Activated CD4-positive, alpha-beta T cell treated with anti-CD3 and anti-CD28 coated beads, Interleukin-2, amount 50 U/mL, for 24 hours (primary cell): ENCODE measurements around the gene A4GALT.
"Not testable (repeated sequence)": the region's sequence is repeated elsewhere in the genome, so short reads cannot be mapped to it uniquely, and the experiment has no call there.

Experiments
- DNase-seq, 2 donors: peaks; one replicate each; pipeline ENCODE4 v3.0.0-alpha.2; 2020; ENCODE audit warnings: low read depth in 1 of 2, low spot score in 1 of 2

Gene A4GALT, protein sequence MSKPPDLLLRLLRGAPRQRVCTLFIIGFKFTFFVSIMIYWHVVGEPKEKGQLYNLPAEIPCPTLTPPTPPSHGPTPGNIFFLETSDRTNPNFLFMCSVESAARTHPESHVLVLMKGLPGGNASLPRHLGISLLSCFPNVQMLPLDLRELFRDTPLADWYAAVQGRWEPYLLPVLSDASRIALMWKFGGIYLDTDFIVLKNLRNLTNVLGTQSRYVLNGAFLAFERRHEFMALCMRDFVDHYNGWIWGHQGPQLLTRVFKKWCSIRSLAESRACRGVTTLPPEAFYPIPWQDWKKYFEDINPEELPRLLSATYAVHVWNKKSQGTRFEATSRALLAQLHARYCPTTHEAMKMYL

DNA sequence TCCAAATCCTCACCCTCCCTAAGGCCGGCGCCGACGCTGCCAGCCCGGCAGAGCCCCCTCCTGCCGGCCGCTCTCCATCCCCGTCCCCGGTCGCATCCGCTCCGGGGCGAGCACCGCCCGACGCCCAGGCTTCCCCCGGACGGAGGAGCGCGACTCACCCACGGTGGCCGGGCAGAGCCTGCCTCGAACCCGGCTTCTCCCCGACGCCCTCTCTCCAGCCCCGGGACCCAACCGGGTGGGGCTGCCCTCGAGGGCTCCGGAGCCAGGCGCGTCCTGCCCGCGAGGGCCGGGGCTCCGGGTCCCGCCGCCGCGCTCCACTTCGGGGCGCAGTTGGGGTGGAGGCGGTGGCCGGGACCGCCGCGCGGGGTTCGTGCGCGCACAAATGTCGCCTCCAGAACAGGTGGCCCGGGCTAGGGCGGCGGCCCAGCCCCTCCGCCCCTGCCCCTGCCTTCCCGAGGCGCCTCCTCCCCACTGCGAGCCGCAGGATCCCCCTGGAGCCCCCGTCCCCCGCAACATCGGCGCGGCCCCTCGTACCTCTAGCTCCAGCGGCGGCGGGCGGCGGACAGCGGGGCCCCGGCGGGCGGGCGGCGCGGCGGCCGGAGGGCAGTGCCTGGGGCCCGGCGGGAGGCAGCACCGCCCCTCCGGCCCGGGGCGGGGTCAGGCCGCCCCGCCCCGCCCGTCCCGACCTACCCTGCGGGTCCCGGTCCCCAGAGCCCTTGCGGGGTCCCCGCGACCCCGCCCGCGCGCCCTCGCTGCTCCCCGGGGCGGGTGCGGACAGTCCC, at the start of gene A4GALT:
TSS of gene A4GALT (minus strand) at position 608 of the 782 bp plus-strand sequence. CDS start 26,919 bp downstream, outside the sequence.
- DNase-seq = no peak

DNA sequence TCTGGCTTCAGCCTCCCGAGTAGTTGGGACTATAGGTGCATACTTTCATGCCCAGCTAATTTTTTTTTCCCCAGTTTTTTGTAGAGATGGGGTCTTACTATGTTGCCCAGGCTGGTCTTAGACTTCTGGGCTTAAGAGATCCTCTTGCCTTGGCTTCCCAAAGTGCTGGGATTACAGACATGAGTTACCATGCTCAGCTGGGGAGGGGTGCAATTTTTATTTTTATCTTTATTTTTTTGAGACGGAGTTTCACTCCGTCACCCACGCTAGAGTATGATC, 49.7 kb upstream of the A4GALT start:
- DNase-seq = no peak

DNA sequence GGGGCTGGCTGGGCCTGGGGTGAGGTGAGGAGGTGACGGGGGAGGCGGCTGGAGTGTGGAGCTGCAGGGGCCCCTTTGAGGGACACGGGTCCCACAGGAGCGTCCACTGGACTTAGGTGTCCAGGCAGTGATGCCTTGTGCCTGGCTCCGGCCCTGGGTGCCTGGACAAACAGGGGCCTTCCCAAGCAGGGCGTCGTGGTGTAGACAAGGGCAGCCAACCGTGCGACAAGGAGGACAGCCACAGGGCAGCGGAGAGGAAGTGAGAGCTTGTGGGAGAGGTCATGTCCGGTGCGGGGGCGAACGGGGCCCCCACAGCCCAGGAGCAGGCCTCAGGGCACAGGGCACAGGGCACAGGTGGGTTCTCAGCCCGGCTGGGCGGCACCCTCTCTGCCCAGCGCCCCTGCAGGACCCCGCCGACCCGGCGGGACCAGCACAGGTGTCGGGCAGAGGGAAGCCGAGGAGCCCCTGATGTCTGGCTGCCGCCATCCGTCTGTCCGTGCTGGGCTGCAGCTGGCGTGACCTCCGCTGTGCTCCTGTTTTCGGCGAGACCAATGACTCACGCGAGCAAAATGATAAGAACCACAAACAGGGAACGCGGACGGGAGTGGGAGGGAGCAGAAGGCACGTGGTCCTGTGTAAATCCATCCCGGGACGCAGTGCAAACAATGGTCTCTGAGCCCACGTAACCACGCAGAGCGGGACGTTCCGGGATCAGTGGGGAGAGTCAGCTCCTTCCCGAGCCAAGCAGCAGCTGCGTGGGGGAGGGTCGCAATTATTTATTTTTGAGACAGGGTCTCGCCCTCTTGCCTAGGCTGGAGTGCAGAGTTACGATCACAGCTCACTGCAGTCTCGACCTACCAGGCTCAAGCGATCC, 49.1 kb upstream of the A4GALT start:
- DNase-seq = no peak

DNA sequence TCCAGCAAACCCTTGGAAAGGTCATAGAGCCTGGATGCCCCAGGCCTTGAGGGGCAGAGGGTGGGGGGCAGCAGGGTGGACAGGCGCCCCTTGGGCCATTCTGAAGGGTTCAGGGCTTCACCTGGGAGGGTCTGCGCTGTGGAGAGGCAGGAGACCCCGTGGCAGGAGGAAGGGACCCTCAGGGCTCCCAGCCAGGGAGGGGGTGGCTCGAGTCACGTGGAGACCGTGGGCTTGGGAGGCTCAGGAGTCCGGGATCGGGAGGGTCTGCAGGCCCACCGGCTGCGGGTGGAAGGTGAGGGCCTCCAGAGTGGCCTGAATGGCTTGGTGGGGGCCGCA, 48.5 kb upstream of the A4GALT start:
- DNase-seq = no peak

DNA sequence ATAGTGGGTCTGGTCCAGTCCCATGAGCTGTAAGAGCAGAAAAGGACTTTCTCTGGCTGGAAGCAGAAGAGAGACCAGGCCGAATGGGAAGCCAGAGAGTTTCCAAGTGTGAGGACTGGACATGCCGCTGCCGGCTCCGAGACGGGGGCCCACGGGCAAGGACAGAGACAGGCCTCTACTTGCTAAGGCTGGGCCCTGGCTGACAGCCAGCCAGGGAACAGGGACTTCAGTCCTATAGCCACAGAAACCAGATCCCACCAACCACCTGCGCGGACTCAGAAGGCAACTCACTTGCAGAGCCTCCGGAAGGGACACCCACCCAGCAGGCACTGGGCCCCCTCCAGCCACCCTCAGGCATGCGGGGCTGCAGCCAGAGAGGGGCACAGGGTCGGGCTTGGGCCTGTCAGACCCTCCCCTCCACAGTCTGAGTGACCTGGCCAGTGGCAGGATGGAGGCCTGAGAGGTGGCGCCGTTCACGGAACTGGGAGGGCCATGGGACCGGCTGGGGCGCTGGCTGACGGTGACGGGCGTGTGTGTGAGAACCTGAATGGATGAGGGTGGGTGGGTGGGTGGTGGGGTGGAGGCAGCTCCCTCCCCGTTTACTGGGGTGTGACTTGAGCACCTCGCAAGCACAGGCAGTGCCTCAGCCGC, 47.8 kb upstream of the A4GALT start:
- no peak for DNase-seq

DNA sequence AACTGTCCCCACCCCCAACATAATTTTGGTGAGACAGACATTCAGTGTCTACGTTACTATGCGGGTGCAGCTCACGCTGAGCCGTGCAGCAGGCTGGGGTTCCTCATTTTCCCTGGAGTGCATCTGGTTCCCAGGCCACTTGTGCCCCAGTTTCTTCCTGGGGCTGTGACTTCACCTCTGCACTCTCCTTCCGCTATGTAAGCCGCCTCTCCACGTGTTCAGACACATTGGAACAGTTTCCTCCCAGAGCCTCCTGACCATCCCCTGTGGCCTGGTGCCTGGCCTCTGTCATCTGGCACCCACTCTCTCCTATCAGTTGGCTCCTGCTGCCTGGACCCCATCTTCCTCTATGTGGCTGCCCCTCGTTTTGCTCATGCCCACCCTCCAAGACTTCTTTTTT, 46.2 kb upstream of the A4GALT start:
- DNase-seq = no peak

DNA sequence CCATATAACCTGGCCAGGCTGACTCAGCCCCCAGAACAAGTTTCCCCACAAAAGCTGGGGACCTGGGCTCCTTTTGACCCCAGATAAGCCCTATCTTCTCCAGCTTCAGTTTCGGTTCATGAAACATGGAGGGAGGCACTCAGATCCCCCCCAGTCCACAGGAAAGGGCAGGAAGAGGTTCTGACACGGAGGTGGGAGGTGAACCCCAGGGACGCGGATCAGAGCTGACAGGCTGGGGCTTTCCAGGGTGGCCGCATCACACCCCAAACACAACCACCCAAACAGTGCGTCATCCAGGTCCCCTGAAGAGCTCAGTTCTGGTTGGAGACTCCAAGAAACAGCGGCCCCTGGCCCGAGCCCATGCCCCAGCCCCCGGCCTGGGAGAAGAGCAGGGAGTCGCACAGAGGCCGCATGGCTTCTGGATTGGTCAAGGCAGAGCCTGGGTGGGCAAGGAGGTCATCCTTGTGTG, 44.3 kb upstream of the A4GALT start:
- DNase-seq = no peak

DNA sequence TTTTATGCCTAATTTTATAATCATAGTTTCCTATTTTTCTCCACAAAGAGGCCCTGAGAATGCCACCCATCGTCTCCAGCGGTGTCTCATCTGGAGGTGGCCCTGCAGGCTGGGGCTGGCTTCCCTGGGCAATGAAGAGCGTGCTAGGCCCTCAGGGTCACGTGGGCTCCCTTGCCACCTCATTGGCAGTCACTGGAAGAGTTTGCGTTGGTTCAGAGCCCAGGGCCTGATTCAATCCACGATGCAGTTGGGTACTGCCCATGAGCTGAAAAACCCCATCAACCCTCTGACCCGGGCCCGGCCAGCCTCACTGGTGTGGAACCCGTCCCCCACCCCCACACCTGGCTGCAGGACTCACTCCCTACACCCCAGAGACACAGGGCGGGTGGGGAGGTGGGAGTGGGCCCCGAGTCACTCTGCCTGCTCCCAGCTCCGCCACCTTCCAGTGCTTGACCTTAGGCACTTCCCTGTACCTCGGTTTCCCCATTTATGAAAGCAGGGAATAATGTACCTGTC, 43.4 kb upstream of the A4GALT start:
- no peak for DNase-seq

DNA sequence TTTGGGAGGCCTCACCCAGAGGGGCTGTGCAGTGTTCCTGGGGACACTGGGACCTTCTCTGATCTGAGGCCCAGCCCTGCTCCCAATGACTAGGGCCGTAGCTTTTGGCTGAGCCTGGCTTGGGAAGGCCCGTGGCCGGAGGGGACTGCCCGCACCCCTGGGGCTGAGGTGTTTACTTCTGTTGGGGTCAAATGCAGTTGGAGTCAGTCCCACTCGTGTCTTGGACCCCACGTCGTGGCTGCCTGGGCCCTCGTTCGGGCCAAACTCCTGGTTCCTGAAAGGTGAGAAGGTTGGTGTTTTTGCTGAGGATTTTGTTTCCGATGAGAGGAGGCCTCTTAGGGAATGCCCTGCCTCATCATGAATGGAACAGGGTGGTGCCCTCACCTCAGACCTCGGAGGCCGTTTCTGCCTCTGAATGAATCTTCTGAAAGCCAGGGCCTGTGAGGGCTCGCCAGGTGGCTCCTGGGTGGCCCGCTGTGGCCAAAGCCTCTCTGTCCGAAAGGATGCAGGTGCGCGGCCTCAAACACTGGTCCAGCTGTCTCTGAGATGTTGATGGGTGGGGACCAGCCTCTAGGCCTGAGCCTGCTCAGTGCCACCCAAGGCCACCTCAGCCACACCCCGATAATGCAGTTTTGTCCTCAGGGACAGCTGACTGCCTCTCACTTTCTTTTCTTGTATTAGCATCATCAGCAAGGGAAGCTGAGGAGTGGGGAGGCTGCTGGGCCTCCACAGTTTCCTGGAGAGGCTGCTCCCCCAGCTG, 40.3 kb upstream of the A4GALT start:
- DNase-seq = no peak

DNA sequence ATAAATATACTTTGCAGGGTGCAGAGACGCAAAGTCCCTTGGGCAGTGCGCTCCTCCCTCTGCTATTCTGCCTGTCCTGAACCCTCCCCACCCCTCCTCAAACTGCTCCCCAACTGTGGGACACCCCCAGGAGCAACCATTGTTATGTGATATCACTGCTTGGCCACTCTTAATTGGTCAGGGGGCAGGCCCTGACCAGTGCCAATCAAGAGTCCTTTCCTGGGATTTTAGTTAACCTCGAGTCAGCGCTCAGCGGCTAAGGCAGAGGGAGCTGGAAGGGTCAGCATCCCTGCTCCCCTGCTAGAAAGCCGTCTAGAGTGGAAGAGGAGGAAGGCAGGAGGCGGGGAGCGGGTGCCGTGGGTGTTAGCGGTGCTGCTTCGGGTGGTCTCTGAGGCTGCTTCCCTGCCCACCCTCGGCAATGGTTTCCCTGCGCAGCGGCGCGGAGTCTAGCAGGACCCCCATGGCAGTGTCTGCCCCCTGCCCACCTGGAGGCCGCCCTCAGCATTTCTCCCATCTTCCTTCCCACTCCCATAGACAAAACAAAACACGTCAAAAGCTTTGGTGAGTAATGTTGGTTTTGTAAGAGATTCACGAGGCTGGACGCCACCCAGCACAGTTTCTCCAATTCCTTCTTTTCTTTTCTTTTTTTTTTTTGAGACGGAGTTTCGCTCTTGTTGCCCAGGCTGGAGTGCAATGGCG, 38.4 kb upstream of the A4GALT start:
- DNase-seq = no peak

DNA sequence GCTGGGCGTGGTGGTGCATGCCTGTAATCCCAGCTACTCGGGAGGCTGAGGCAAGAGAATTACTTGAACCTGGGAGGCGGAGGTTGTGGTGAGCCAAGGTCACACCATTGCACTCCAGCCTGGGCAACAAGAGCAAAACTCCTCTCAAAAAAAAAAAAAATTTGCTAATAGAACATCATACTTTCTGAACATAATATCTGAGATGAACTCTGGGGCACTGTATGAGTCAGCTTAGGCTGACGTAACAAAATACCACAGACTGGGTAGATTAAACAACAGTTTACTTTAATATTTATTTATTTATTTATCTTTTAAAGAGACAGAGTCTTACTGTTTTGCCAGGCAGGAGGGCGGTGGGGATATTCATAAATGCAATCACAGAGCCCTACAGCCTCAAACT, 34.9 kb upstream of the A4GALT start:
- not testable (repeated sequence) for DNase-seq

DNA sequence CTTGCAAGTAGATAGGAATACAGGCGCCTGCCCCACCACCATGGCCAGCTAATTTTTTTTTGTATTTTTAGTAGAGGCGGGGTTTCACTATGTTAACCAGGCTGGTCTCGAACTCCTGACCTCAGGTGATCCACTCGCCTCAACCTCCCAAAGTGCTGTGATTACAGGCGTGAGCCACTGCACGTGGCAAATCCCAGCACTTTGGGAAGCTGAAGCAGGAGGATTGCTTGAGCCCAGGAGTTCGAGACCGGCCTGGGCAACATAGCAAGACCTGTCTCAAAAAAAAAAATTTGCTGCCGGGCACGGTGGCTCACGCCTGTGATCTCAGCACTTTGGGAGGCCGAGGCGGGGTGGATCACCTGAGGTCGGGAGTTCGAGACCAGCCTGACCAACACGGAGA, 34.5 kb upstream of the A4GALT start:
- DNase-seq = not testable (repeated sequence)

DNA sequence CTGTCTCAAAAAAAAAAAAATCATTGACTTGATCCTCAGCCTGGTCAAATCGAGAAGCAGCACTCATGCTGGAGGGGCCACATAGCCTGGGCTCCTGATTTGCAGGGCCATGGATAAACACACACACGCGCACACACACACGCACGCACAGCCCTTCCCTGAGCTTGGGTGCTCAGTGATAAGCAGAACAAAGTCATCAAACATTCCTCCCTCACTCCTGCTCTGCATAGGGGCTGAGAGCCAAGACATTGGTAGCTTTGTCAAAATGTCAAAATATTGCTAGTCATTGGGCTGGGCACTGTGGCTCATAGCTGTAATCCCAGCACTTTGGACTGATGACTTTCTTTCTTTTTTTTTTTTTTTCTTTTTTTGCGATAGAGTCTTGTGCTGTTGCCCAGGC, 34.0 kb upstream of the A4GALT start:
- no peak for DNase-seq

DNA sequence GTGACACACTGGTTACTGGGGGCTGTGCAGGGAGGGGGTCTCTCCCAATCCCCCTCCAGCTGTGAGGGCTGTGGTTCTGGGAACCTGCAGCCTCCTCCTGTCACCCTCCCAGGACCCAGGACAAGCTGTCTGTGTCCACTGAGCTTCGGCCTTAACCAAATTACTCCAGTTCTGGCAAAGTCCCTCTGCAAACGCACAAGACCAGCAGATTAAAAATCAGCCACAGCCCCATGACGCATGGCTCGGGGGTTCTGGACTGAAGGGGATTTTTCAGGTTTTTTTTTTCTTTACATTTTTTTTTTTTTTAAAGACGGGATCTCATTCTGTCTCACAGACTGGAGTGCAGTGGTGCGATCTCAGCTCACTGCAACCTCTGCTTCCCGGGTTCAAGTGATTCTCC, 32.2 kb upstream of the A4GALT start:
- no peak for DNase-seq

DNA sequence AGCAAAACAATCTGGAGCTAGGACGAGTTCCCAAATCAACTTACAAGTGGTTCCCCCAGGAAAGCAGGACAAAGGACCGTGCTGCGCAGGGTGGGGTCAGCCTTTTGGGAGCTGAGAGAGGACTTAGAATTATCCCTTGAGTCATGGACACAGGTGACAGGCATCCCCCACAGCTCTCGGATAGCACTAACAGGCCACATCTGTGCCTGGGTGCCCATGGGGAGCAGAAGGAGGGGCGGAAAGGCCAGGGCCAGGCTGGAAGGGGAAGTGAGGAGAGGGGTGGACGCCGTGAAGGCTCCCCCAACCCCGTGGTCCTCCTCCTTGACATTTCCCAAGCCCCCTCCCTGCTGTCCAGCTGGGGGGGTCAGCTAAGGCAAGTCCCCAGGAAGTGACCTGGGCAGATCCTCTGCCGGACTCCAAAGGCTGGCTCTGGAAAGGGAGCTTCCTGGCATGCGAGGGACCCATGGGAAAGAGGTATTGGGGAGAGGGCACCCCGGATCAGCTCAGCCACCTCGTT, 31.6 kb upstream of the A4GALT start:
- no peak for DNase-seq

DNA sequence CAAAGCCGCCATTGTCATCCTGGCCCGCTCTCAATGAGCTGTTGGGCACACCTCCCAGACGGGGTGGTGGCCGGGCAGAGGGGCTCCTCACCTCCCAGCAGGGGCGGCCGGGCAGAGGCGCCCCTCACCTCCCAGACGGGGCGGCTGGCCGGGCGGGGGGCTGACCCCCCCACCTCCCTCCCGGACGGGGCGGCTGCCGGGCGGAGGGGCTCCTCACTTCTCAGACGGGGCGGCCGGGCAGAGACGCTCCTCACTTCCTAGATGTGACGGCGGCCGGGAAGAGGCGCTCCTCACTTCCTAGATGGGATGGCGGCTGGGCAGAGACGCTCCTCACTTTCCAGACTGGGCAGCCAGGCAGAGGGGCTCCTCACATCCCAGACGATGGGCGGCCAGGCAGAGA, 29.8 kb upstream of the A4GALT start:
- DNase-seq = not testable (repeated sequence)

DNA sequence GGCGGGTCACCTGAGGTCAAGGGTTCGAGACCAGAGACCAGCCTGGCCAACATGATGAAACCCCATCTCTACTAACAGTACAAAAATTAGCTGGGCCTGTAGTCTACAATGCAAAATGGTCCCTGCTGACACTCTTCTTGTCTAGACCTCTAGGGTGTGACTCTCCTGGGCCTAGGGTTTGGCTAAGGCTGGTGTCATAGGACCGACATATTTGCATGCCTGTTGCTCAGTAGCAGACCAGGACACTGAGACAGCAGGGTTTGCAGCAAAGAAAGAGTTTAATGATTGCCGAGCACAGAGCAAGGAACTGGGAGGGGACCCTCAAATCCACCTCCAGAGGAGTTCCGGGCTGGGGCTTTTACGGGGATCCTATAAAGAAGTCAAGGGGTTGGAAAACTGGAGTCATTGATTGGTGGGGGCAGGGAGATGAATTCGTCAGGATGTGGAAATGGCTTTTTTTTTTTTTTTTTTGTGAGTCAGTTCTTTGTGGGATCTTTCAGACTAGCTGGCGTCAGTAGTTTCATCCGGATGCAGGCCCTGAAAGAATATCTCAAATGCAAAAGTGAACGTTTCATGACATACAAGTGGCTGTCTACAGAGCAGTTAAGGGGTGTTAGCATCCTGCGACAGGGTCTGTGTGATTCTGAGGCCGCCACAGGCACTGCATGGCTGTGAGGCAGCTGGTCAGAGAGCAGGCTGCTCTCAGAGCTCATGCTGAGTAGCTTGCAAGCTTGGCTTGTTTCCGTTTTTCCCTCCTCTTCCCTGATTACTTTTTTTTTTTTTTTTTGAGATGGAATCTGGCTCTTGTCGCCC, 27.2 kb upstream of the A4GALT start:
- no peak for DNase-seq

DNA sequence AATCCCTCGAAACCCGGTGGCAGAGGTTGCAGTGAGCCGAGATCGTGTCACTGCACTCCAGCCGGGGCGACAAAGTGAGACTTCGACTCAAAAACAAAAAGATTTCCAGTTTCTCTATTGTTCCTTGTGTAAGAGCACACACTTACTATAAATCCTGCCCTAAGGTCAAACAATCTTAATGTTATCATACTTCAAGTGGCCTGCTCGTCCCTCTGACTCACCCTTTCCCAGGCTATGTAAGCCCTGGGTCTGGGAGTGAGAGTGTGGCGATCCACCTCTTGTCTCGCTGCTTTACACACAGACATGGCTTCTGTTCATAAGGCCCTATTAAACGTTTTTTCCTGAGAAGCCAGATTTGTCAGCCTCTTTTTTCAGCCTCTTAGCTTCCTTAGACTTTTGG, 24.4 kb upstream of the A4GALT start:
- DNase-seq = no peak

DNA sequence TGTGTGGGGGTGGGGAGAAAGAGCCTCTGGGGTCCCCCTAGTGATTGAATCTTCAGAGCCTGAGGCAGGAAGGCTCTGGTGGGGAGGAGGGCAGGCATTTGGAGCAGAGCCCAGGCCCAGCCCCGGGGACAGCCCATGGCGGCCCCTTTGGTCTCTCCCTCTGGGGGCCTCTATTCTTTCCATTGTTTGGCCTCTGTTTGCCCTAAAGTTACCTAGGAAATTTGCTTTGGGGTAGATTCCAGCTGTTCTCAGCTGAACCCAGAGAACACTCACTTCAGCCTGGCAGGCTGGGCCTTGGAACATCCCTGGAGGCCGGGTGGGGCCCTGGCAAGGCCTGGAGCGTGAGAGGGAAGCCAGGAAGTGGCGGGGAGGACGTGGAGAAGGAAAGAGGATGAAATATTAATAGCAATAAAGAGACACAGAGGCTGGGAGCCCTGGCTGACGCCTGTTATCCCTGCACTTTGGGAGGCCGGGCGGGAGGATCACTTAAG, 22.9 kb upstream of the A4GALT start:
- DNase-seq = no peak
